AG04450 (cell line): ENCODE data around the gene CNTN1. TPM values are rescaled to one million over a fixed set of nuclear protein-coding genes. Genes with fewer than 3 reads are reported as not detected.

Experiments used
- CTCF ChIA-PET: fragments of 300-600, 350-600 bp; formaldehyde crosslinking; extraction: SDS; loops from one replicate; lab custom pipeline; 2022; ENCODE audit warnings: antibody characterized with exemption, inconsistent platforms; lab: Charles Lee
- POLR2A ChIA-PET: fragments of 350-600 bp; formaldehyde crosslinking; extraction: SDS; loops from one replicate; lab custom pipeline; 2021; ENCODE audit warnings: antibody characterized with exemption, inconsistent platforms; lab: Yijun Ruan, JAX
- DNase-seq: peaks from one replicate; pipeline ENCODE4 v3.0.0-alpha.2; 2011; ENCODE audit warnings: low read depth, low spot score
- H3K27ac ChIP-seq: one replicate; pipeline ENCODE4 v1.5.1; 2012; ENCODE audit warnings: low read depth, low read length, control low read depth
- H3K27me3 ChIP-seq: one replicate; pipeline ENCODE4 v1.6.0; 2012; ENCODE audit warnings: low read length; ENCODE audit not compliant: control insufficient read depth, insufficient read depth
- H3K4me3 ChIP-seq: 2 replicates; pipeline ENCODE4 v1.5.1; 2011; ENCODE audit warnings: mild to moderate bottlenecking, low read depth, low read length, control low read depth
- H3K9me3 ChIP-seq: 2 replicates; pipeline ENCODE4 v1.5.1; 2012; ENCODE audit warnings: low read length; ENCODE audit not compliant: control insufficient read depth, insufficient read depth
- polyA plus RNA-seq: library from polyadenylated mRNA; depleted of rRNA; stranded (reverse); fragments of >200 nt; gene quantifications from 2 replicates; pipeline ENCODE4 v1.2.3, GENCODE V29; 2011
- TF ChIP-seq, protein P1 (sequence below): IDR thresholded peaks from 2 replicates; pipeline ENCODE4 v1.5.1; 2011; ENCODE audit warnings: low read depth, low read length, control low read depth, inconsistent platforms

CNTN1 gene
- polyA plus RNA-seq, 1 experiment = 0.19 TPM

DNA sequence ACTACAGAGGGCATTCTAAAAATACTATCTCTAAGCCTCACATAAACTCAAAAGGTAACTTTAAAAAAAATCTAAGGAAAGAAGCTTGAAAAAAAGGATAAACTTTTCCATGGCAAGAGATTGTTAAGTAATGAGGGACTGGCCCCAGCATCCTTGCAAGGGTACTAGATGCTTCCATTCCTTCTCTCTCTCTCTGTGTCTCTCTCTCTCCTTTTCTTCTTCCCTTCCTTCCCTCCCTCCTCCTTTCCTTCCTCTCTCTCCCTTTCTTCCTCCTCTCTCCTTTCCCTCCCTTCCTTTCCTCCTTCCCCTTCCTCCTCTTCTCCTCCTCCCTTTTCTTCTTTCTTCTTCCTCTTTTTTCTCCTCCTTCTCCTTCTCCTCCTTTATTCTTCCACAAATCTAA lies 23.8 kb downstream of the CNTN1 start:
- ChIA-PET POLR2A (no interaction called here), CTCF (no interaction called here)
- no peak for DNase-seq
- Histone ChIP-seq H3K27me3 (no peaks in the 10 kb centered on the region), H3K9me3 (no peaks in the 10 kb centered on the region; the same call in none of the 2 replicates), H3K4me3 (no peak overlapping the region), H3K27ac (no peak overlapping the region)
- TF ChIP-seq, protein P1, sequence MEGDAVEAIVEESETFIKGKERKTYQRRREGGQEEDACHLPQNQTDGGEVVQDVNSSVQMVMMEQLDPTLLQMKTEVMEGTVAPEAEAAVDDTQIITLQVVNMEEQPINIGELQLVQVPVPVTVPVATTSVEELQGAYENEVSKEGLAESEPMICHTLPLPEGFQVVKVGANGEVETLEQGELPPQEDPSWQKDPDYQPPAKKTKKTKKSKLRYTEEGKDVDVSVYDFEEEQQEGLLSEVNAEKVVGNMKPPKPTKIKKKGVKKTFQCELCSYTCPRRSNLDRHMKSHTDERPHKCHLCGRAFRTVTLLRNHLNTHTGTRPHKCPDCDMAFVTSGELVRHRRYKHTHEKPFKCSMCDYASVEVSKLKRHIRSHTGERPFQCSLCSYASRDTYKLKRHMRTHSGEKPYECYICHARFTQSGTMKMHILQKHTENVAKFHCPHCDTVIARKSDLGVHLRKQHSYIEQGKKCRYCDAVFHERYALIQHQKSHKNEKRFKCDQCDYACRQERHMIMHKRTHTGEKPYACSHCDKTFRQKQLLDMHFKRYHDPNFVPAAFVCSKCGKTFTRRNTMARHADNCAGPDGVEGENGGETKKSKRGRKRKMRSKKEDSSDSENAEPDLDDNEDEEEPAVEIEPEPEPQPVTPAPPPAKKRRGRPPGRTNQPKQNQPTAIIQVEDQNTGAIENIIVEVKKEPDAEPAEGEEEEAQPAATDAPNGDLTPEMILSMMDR = no peak

DNA sequence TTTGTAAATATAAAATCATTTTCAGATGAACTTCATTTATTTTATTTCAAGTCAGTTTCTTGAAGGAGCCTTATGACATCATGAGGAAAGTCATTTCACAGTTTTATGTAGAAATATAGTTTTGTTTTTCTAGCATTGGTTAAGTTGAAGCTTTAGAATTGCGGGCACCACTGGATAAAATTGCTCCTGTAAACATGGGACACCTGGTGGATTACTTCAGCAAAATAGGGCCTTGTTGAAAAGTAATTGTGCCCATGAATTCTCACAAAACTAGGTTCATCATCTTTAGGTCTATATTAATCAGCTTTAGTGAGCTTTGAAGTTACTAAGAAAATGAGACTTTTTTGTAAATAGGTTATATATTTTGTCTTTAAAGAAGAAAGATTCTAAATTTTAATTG lies 25.3 kb downstream of the CNTN1 start:
- Histone ChIP-seq H3K27ac (no peak overlapping the region), H3K4me3 (no peak overlapping the region), H3K9me3 (no peaks in the 10 kb centered on the region; the same call in none of the 2 replicates), H3K27me3 (no peaks in the 10 kb centered on the region)
- TF ChIP-seq, protein P1 = no peak
- no peak for DNase-seq
- ChIA-PET POLR2A (no interaction called here), CTCF (no interaction called here)

DNA sequence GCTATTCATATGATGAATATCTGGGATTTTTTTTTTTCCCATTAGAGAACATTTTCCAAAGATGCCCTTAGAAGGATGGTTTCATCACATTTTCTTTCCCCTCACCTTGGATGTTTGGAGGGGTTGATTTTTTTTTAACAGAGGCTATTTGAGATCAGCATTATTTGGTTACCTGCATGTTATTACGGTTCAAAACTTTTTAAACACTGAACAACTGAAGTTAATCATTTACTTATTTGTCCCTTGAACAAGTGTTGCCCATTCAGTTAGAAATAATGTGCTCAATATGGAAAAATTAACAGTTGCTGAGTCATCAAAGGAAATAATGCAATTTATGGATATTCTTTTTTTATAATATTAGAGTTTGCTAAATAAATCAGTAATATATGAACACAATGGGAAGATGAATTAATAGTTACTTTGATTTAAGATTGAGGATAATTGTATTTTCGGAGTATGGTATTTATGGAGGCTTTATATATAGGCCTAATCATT lies 26.7 kb downstream of the CNTN1 start:
- no peaks in the 10 kb centered on the region for H3K27me3 ChIP-seq
- H3K27ac ChIP-seq = no peak overlapping the region
- H3K9me3 ChIP-seq = no peaks in the 10 kb centered on the region; the same call in none of the 2 replicates
- H3K4me3 ChIP-seq = no peak overlapping the region
- ChIA-PET POLR2A (no interaction called here), CTCF (no interaction called here)
- DNase-seq = no peak
- TF ChIP-seq, protein P1 = no peak

DNA sequence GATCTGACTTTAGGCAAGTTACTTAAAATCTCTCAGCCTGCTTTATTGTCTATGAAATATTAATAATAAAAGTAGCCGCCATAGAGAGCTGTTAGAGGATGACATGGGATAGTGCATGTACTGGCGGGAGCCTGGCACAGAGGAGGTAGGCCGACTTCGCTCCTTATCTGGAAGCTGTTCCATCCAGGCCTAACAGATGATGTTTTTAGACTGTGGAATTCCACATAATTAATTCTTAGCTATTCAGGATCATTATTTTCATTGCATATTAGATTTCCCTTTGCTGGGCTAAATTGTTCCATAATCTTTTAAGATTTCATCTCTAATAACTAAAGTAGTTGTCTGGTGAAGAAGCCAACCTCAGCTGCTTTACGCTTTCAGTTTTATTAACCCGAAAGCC lies 30.8 kb downstream of the CNTN1 start:
- no peak for DNase-seq
- TF ChIP-seq, protein P1 = no peak
- H3K4me3 ChIP-seq = no peak overlapping the region
- ChIA-PET CTCF (no interaction called here), POLR2A (no interaction called here)
- no peaks in the 10 kb centered on the region for H3K27me3 ChIP-seq
- H3K9me3 ChIP-seq = no peaks in the 10 kb centered on the region; the same call in none of the 2 replicates
- no peak overlapping the region for H3K27ac ChIP-seq

DNA sequence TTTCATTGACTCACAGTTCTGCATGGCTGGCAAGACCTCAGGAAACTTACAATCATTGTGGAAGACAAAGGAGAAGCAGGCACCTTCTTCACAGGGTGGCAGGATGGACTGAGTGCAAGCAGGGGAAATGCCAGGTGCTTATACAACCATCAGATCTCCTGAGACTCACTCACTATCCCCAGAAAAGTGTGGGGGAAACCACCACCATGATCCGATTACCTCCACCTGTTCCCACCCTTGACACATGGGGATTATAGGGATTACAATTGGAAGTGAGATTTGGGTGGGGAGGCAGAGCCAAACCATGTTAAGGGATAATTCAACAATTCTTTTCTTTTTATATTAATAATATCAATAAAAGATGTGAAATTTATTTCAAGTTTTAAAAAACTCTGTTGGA lies 34.1 kb downstream of the CNTN1 start:
- DNase-seq = no peak
- TF ChIP-seq, protein P1 = no peak
- Histone ChIP-seq H3K27me3 (no peaks in the 10 kb centered on the region), H3K27ac (no peak overlapping the region), H3K9me3 (no peaks in the 10 kb centered on the region), H3K4me3 (no peak overlapping the region)
- POLR2A ChIA-PET = no interaction called here
- CTCF ChIA-PET = no interaction called here
